ENCODE measurements around the gene SLX4IP. TPM values are rescaled to one million over a fixed set of nuclear protein-coding genes. Genes with fewer than 3 reads are reported as not detected.

SLX4IP gene
- total RNA-seq, 1 experiment from 2014 or later, result 7.4 TPM

- H3K36me3 Mint-ChIP-seq, result peaks cover 61% of the 10 kb centered on the region
- peak overlapping the region; percentile 3; the same call in 1 of the 2 replicates for H3K4me3 Mint-ChIP-seq
- peaks cover 90% of the 10 kb centered on the region for H3K4me1 Mint-ChIP-seq
- no peaks in the 10 kb centered on the region for H3K27me3 Mint-ChIP-seq (ENCODE audit: low read depth)
- no peak for DNase-seq (ENCODE audit: low spot score)
- TF ChIP-seq HMGA2 (CRISPR knock-in tag; IDR thresholded peaks at IDR 0.05) (no peak), IRF1 (CRISPR knock-in tag; IDR thresholded peaks at IDR 0.05) (no peak), NFE2L1 (CRISPR knock-in tag; IDR thresholded peaks at IDR 0.05) (no peak), ZNF512 (CRISPR knock-in tag; IDR thresholded peaks at IDR 0.05; ENCODE audit: borderline replicate concordance) (no peak), RORB (CRISPR knock-in tag; IDR thresholded peaks at IDR 0.05) (no peak), JUN (CRISPR knock-in tag; IDR thresholded peaks at IDR 0.05) (no peak), PRDM15 (CRISPR knock-in tag; IDR thresholded peaks at IDR 0.05) (no peak), ZNF396 (CRISPR knock-in tag; IDR thresholded peaks at IDR 0.05; ENCODE audit: borderline replicate concordance) (no peak), RELA (CRISPR knock-in tag; IDR thresholded peaks at IDR 0.05; ENCODE audit: borderline replicate concordance) (no peak), CBFB (CRISPR knock-in tag; IDR thresholded peaks at IDR 0.05; ENCODE audit: low read depth) (no peak), HMGXB4 (CRISPR knock-in tag; IDR thresholded peaks at IDR 0.05) (no peak), CTCF (IDR thresholded peaks at IDR 0.05) (no peak), JAZF1 (CRISPR knock-in tag; IDR thresholded peaks at IDR 0.05) (no peak), CREM (CRISPR knock-in tag; IDR thresholded peaks at IDR 0.05) (no peak), ZNF671 (CRISPR knock-in tag; IDR thresholded peaks at IDR 0.05) (no peak), NFYB (CRISPR knock-in tag; conservative IDR thresholded peaks at IDR 0.05; ENCODE audit: low read depth) (no peak), E2F5 (CRISPR knock-in tag; IDR thresholded peaks at IDR 0.05) (no peak), ATF1 (CRISPR knock-in tag; IDR thresholded peaks at IDR 0.05) (no peak), SP1 (CRISPR knock-in tag; conservative IDR thresholded peaks at IDR 0.05) (no peak)
- ChIA-PET POLR2A (no interaction called here), CTCF (interaction anchor here (1.2 kb wide), 2 partner anchors 17 to 102 kb away, joined by 3 to 4 read pairs; no protein-coding TSS in a partner anchor)
- peak; percentile 66 for ATAC-seq
- H3K27ac Mint-ChIP-seq, result peak overlapping the region; percentile 79
- H3K9me3 Mint-ChIP-seq, result no peaks in the 10 kb centered on the region
Observed at GRCh38 chr20:10654630-10655029, 219.5 kb downstream of the SLX4IP start.

Data from WTC11 (cell line).